ENCODE measurements around the gene FUZ.

DNA sequence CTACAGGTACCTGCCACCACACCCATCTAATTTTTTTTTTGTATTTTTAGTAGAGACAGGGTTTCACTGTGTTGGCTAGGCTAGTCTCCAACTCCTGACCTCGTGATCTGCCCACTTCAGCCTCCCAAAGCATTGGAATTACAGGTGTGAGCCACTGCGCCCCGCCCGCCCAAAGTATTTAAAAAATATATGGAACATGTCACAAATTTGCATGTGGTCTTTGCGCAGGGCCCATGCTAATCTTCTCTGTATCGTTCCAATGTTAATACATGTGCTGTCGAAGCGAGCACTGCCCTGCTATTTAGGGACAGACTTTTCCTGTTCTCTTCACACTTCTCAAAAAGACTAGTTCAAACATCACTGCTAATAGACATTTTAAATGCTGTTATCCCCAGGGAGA, 48.8 kb downstream of the FUZ start:
- TF ChIP-seq, protein P1, sequence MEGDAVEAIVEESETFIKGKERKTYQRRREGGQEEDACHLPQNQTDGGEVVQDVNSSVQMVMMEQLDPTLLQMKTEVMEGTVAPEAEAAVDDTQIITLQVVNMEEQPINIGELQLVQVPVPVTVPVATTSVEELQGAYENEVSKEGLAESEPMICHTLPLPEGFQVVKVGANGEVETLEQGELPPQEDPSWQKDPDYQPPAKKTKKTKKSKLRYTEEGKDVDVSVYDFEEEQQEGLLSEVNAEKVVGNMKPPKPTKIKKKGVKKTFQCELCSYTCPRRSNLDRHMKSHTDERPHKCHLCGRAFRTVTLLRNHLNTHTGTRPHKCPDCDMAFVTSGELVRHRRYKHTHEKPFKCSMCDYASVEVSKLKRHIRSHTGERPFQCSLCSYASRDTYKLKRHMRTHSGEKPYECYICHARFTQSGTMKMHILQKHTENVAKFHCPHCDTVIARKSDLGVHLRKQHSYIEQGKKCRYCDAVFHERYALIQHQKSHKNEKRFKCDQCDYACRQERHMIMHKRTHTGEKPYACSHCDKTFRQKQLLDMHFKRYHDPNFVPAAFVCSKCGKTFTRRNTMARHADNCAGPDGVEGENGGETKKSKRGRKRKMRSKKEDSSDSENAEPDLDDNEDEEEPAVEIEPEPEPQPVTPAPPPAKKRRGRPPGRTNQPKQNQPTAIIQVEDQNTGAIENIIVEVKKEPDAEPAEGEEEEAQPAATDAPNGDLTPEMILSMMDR (IDR thresholded peaks at IDR 0.05), result no peak
- TF ChIP-seq POLR2A (IDR thresholded peaks at IDR 0.05) (no peak), POLR2AphosphoS5 (IDR thresholded peaks at IDR 0.05) (no peak)

Data from sigmoid colon (tissue), 4 donors.